Islet of Langerhans (tissue), 1 donor: Measurements from ENCODE around the gene SMIM8.
"Not testable (repeated sequence)": the region's sequence is repeated elsewhere in the genome, so short reads cannot be mapped to it uniquely, and the experiment has no call there.

Experiments used
- FAIRE-seq: peaks from one replicate; lab custom pipeline; 2011; peaks lifted over from hg19 to GRCh38; lab: Jason Lieb, UNC

Gene SMIM8, protein sequence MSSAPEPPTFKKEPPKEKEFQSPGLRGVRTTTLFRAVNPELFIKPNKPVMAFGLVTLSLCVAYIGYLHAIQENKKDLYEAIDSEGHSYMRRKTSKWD

DNA sequence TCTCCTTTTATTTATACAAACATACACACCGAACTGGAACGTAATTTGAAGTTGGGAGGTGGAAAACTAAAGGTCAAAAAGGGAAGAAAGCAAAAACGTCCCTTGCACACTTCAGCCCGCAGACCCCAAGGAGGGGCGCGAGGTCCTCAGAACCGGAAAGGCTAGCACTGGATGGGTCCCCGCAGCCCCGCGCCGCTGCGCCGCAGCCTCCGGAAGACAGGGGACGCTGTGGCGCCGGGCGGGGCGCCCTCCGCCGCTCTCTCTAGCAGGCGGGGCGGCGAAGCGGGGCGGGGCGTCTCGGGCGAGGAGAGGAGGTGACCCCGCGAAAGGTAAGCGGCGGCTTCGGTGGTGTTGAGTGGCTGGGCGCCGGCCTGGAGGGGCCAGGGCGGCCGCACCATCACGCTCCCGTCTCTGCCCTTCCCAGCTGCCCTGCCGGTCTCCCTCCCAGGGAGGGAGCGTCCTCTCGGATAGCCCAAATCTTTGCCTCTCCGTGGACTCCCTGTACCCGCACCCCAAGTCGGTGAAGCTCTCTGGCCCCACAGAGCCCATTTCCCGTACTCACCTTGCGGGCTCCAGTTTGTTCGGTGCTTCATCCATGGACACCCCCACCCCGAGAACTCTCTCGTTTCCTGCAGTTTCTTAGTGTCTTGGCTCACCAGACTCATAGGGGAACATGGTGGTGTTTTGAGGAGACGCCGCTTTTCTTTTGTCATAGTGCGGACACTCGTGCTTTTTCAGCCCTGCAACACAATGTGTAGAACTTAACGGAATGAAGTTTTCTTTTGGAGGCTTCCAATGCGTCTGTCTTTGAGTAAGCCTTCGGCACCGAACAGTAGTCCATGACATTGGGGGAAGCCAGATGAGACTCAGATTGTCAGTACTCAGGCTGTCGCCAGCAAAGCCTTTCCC, at the start of gene SMIM8:
Gene SMIM8 (plus strand): TSS at position 285 of the 909 bp plus-strand sequence. CDS start 14,444 bp downstream, outside the sequence.
- FAIRE-seq: no peak

GRCh38 chr6:87274660-87275274, 47.6 kb upstream of the SMIM8 start:
- no peak for FAIRE-seq

GRCh38 chr6:87276624-87277023, 45.8 kb upstream of the SMIM8 start:
- FAIRE-seq: no peak

DNA sequence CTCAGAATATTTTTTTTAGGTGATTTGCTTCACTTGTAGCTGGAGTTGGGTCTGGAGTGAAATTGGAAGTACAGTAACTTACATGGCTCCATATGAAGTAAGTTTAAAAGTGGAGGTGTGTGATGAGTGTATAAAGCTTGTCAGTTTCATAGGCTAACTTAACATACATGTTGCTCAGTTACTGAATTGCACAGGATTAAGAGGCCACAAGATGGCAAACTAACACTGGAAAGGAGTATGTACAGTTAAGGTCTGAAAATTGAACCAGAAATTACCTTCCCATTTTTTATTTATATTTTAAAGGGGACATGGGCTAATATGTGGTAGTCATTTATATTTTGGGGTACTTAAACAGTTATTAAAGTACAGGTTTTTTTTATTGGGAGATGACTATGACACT, 45.3 kb upstream of the SMIM8 start:
- FAIRE-seq: peak; percentile 33

GRCh38 chr6:87279196-87279595, 43.2 kb upstream of the SMIM8 start:
- no peak for FAIRE-seq

DNA sequence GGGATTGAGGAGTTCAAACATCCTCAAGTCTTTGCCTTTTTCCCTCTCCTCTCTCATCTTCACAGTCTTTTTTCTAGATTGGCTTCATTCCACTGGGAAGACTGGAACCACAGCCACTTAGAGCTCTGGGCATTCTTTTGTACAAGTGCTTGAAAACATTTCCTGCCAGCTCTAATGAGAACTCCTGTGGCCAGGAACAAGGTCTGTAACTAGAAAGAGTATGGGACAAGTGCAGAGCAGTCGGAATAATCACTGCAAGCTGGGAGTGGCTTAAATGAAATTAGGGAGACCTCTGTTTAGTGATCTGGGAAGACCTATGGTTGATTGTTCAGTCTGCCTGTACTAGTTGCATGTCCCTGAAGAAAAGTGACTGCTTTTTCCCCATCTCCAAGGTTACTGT, 41.0 kb upstream of the SMIM8 start:
- no peak for FAIRE-seq

GRCh38 chr6:87282743-87283142, 39.6 kb upstream of the SMIM8 start:
- no peak for FAIRE-seq

GRCh38 chr6:87283461-87283860, 38.9 kb upstream of the SMIM8 start:
- no peak for FAIRE-seq

GRCh38 chr6:87287251-87287650, 35.1 kb upstream of the SMIM8 start:
- no peak for FAIRE-seq

DNA sequence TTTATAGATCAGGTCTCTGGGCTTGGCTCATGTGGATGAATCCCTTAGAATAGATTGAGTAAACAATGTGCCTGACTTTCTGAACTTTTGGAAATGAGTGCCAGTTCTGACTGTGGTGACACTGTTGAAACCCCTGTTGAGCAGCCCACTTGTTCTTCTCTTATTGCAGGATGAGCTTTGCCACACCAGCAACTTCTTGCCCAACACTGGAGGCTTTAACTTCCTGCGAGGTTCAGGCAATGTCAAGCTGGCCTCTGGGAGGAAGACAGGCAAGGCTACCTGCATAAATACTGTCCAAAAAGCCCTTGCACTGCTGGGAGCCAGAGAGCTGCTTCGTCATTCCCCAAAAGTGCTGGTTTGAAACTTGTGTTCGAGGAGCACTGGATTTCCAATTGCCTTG, 32.8 kb upstream of the SMIM8 start:
- no peak for FAIRE-seq

GRCh38 chr6:87291883-87292282, 30.5 kb upstream of the SMIM8 start:
- FAIRE-seq: no peak

- FAIRE-seq: no peak
Observed at GRCh38 chr6:87293526-87293925, 28.9 kb upstream of the SMIM8 start.

GRCh38 chr6:87297119-87297518, 25.3 kb upstream of the SMIM8 start:
- no peak for FAIRE-seq

- FAIRE-seq: not testable (repeated sequence)
Observed at GRCh38 chr6:87301277-87301676, 21.1 kb upstream of the SMIM8 start.

- no peak for FAIRE-seq
Observed at GRCh38 chr6:87308970-87309369, 13.4 kb upstream of the SMIM8 start.

GRCh38 chr6:87312860-87313259, 9.5 kb upstream of the SMIM8 start:
- no peak for FAIRE-seq

DNA sequence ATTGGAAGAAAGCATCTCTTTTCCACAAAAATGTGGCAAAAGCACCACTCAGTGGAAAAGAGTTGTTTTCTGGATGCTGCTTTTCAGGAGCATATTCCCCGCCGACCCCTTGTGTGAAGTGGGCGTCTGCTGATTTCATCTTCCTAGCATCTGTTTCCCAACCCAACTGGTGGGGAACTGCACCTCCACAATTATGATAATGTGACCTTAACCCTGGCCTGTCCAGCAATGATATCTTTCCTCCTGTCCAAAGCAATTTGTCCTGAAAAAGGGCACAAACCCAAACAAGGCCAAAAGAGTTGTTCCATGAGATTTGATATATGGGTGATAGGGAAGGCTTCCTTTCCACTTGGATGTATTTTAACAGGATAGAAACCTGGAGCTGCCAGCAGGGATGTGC, 7.3 kb upstream of the SMIM8 start:
- FAIRE-seq: no peak

DNA sequence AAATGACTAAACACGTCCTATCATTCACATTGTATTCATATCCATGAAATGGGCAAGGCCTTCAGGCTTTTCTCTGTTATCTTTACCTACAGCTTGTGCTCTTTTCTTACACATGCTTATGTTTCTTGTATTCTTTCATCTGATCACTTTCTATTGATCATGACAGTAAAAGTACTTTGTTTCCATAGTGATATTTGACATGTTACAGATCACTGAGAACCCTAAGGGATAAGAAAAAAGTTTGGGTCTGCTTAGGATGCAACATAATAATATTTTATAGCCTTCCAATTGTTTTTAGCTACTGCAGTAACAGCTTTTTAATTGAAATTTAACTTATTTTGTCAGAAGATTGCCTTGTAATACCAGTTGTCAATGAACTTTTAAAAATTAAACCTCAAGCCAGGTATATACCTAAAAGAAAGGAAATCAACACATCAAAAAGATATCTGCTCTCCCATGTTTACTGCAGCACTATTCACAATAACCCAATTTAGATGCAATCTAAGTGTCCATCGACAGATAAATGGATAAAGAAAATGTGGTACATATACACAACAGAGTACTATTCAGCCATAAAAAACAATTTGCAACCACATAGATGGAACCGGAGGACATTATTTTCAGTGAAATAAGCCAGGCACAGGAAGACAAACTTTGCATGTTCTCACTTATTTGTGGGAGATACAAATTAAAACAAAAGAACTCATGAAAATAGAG, 3.0 kb upstream of the SMIM8 start:
- no peak for FAIRE-seq

DNA sequence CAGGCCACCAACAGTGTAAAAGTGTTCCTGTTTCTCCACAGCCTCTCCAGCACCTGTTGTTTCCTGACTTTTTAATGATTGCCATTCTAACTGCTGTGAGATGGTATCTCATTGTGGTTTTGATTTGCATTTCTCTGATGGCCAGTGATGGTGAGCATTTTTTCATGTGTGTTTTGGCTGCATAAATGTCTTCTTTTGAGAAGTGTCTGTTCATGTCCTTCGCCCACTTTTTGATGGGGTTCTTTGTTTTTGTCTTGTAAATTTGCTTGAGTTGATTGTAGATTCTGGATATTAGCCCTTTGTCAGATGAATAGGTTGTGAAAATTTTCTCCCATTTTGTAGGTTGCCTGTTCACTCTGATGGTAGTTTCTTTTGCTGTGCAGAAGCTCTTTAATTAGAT, 1.5 kb downstream of the SMIM8 start:
- not testable (repeated sequence) for FAIRE-seq

GRCh38 chr6:87330961-87331360, 8.6 kb downstream of the SMIM8 start:
- FAIRE-seq: no peak

- no peak for FAIRE-seq
Observed at GRCh38 chr6:87333033-87333432, 10.6 kb downstream of the SMIM8 start.

DNA sequence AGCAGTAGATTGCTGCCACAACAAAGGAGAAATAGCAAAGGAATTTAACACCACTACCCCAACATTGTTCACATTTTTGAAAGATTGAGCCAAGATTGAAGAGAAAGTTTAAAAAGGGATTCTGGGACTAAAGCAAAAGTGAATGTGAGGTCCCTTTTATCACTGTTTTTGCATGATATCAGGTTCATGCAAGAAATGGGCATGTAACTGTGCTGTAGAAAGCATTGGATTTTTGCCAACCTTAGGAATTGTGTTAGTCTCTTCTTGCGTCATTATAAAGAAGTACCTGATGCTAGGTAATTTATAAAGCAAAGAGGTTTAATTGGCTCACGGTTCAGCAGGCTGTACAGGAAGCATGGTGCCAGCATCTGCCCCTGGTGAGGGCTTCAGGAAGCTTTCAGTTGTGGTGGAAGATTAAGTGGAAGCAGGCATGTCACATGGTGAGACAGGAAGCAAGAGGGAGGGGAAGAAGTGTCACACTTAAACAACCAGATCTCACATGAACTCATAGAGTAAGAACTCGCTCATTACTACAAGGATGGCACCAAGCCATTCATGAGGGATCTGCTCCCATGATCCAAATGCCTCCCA, 11.3 kb downstream of the SMIM8 start:
- no peak for FAIRE-seq
